Peyer's patch (tissue), 4 donors: ENCODE results near the gene CHST15.

Experiments
- CTCF ChIP-seq, 6 experiments: fragments of 450-650 bp in 4 of 6; fragments of 200-600 bp in 2 of 6; sonication (generic) in 1 of 6; IDR thresholded peaks; one replicate each; pipeline ENCODE4 v1.5.1; 2017 to 2019; ENCODE audit warnings: antibody characterized with exemption in 6 of 6, mild to moderate bottlenecking in 3 of 6, moderate library complexity in 1 of 6
- POLR2A ChIP-seq, 2 donors: fragments of 450-650 bp; IDR thresholded peaks; one replicate each; pipeline ENCODE4 v1.5.1; 2017; ENCODE audit warnings: antibody characterized with exemption in 2 of 2, mild to moderate bottlenecking in 2 of 2, moderate library complexity in 2 of 2

GRCh38 chr10:123958241-123958640 lies 135.2 kb downstream of the CHST15 start:
- TF ChIP-seq POLR2A (IDR thresholded peaks at IDR 0.05) = no peak
- no peak for TF ChIP-seq CTCF (IDR thresholded peaks at IDR 0.05)
